Prostate gland (tissue), 2 donors: ENCODE data around the gene STARD8.

ENCODE experiments used
- POLR2A ChIP-seq: fragments of 450-650 bp; IDR thresholded peaks from one replicate; pipeline ENCODE4 v1.6.1; 2016; ENCODE audit warnings: antibody characterized with exemption, mild to moderate bottlenecking
- POLR2AphosphoS5 ChIP-seq: sonication (generic); formaldehyde crosslinking; IDR thresholded peaks from one replicate; pipeline ENCODE4 v1.6.1; 2017; ENCODE audit warnings: antibody characterized with exemption
- TF ChIP-seq, protein P1 (sequence below), 4 experiments: fragments of 200-600 bp in 2 of 4; fragments of 450-650 bp in 2 of 4; sonication (generic) in 2 of 4; IDR thresholded peaks; 1 replicate in 3 of 4; 2 replicates in 1 of 4; pipeline ENCODE4 v1.5.1; 2016 to 2019; ENCODE audit warnings: antibody characterized with exemption in 4 of 4, mild to moderate bottlenecking in 2 of 4, moderate library complexity in 2 of 4

DNA sequence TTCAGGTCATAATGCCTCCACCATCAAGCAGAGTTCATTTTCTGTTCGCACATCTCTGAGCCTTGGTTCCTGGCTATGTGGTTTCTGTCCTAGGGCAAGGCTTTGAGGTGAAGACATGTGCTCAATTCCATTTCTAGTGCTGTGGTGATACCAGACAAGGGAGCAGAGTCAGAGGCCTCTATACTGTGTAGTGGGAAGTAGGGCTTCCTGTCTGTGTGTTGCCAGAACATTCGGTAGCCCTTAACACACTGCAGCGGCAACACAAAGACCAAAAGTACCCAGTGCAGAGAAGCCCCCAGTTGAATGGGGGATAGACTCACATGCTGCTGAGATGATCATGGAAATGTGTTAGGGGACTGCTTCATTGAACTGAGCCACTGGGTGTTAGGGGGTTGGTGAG, 56.4 kb downstream of the STARD8 start:
- no peak for TF ChIP-seq POLR2AphosphoS5
- TF ChIP-seq, protein P1, sequence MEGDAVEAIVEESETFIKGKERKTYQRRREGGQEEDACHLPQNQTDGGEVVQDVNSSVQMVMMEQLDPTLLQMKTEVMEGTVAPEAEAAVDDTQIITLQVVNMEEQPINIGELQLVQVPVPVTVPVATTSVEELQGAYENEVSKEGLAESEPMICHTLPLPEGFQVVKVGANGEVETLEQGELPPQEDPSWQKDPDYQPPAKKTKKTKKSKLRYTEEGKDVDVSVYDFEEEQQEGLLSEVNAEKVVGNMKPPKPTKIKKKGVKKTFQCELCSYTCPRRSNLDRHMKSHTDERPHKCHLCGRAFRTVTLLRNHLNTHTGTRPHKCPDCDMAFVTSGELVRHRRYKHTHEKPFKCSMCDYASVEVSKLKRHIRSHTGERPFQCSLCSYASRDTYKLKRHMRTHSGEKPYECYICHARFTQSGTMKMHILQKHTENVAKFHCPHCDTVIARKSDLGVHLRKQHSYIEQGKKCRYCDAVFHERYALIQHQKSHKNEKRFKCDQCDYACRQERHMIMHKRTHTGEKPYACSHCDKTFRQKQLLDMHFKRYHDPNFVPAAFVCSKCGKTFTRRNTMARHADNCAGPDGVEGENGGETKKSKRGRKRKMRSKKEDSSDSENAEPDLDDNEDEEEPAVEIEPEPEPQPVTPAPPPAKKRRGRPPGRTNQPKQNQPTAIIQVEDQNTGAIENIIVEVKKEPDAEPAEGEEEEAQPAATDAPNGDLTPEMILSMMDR (IDR thresholded peaks at IDR 0.05), result no peak
- TF ChIP-seq POLR2A, result no peak
